ENCODE results near the gene FBXL22. TPM values are rescaled to one million over a fixed set of nuclear protein-coding genes. Genes with fewer than 3 reads are reported as not detected.
A peak's percentile ranks its signal among the peaks of the same experiment; 100 is the strongest.

FBXL22 gene
- total RNA-seq, 2 donors from 2014 or later: 12.5 to 39.6 TPM

DNA sequence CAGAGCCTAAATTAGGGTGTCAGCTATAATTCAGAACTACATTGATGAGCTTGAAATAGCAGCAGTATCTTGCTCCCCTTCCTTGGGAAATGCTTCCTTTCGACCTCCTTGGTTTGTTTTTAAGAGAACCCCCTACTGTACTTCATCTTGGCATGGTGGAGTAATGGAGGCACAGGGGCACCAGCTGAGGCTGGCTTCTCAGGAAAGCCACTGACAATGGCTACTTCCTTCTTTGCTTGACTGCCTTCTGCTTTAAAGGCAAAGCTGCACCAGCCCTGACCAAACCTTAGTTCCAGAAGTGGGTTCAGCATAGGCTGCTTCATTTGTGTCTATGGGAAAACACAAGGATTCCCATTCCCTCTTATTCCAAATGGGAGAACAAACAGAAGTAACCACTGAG lies 1.5 kb upstream of the FBXL22 start:
- peaks cover 20% of the 10 kb centered on the region for H3K4me1 ChIP-seq (replicated peaks)

DNA sequence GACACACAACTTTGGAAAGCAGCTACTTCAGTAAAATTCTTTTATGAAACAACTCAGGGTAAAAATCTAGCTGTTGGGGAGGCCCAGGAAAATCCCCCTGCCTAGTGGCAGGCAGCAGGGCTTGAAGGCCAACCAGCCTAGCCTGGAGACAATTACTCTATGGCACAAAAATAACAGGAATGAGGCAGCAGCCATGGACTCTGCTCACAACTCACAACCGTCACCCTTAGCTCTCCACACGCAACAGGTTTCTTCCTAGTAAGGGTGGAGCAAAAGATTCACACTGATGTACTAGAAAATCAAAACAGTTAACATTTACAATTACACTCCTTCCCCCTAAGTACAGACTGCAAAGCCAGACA lies 530 bp upstream of the FBXL22 start:
- H3K9me3 ChIP-seq: no peaks in the 10 kb centered on the region
- no peaks in the 10 kb centered on the region for H3K36me3 ChIP-seq
- intact Hi-C loops (cut with DNase I): loop anchor here (1.0 to 5.0 kb wide), 3 partner anchors 92 to 309 kb away; partner anchors contain the start of gene USP3
- no peak for DNase-seq (ENCODE audit: low spot score)
- H3K4me3 ChIP-seq: no peak overlapping the region
- 46% methylated on average over 2 of the region's 2 CpGs for WGBS
- peaks cover 20% of the 10 kb centered on the region for H3K4me1 ChIP-seq (replicated peaks)
- no peaks in the 10 kb centered on the region for H3K27me3 ChIP-seq (replicated peaks; ENCODE audit: insufficient read depth)
- TF ChIP-seq POLR2A (IDR thresholded peaks at IDR 0.05) (no peak), POLR2AphosphoS5 (IDR thresholded peaks at IDR 0.05) (no peak)
- H3K27ac ChIP-seq: peak overlapping the region; percentile 88 to 89

More for the DNA sequence above, 1.5 kb upstream of the FBXL22 start:
- intact Hi-C loops (cut with DNase I): loop anchor here (1.0 to 5.0 kb wide), 3 partner anchors 91 to 308 kb away; partner anchors contain the start of gene USP3
- H3K27ac ChIP-seq: peak overlapping the region; percentile 88 to 89
- H3K36me3 ChIP-seq: peaks cover 0 to 3% of the 10 kb centered on the region in 2 donors
- no peaks in the 10 kb centered on the region for H3K9me3 ChIP-seq
- TF ChIP-seq POLR2AphosphoS5 (IDR thresholded peaks at IDR 0.05): no peak
- no peak for TF ChIP-seq POLR2A (IDR thresholded peaks at IDR 0.05)
- TF ChIP-seq, protein P1, sequence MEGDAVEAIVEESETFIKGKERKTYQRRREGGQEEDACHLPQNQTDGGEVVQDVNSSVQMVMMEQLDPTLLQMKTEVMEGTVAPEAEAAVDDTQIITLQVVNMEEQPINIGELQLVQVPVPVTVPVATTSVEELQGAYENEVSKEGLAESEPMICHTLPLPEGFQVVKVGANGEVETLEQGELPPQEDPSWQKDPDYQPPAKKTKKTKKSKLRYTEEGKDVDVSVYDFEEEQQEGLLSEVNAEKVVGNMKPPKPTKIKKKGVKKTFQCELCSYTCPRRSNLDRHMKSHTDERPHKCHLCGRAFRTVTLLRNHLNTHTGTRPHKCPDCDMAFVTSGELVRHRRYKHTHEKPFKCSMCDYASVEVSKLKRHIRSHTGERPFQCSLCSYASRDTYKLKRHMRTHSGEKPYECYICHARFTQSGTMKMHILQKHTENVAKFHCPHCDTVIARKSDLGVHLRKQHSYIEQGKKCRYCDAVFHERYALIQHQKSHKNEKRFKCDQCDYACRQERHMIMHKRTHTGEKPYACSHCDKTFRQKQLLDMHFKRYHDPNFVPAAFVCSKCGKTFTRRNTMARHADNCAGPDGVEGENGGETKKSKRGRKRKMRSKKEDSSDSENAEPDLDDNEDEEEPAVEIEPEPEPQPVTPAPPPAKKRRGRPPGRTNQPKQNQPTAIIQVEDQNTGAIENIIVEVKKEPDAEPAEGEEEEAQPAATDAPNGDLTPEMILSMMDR (IDR thresholded peaks at IDR 0.05): no peak
- no peaks in the 10 kb centered on the region for H3K27me3 ChIP-seq (replicated peaks; ENCODE audit: insufficient read depth)
- H3K4me3 ChIP-seq: no peak overlapping the region
- 71% methylated on average over 1 of the region's 1 CpG for WGBS
- no peak for DNase-seq (ENCODE audit: low spot score)

DNA sequence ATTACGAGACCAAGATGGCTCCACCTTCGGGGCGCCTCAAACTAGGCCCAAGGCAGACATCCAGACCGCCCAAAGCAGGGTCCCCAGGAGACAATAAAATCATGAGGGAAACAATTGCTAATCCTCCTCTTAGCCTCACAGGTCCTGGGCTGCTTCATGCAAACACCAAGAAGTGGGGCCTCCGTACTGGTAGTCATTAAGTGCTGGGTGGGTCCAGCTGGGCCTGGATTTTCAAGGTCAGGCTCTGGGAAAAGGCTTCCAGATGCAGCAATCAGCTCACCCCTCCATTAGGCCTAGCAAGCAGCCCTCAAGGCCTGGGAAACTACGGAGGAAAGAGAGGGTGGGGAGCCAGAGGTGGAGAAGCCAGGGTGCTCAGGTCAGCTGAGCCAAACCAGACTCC lies 634 bp downstream of the FBXL22 start:
- H3K4me3 ChIP-seq: peak overlapping the region; percentile 4 to 25
- no peaks in the 10 kb centered on the region for H3K9me3 ChIP-seq
- DNase-seq (ENCODE audit: low spot score): no peak
- TF ChIP-seq, protein P1 (IDR thresholded peaks at IDR 0.05): no peak
- TF ChIP-seq POLR2A (IDR thresholded peaks at IDR 0.05): no peak
- TF ChIP-seq POLR2AphosphoS5 (IDR thresholded peaks at IDR 0.05): no peak
- peaks cover 20% of the 10 kb centered on the region for H3K4me1 ChIP-seq (replicated peaks)
- H3K27ac ChIP-seq: peak overlapping the region; percentile 88 to 89
- WGBS: 69% methylated on average over 6 of the region's 6 CpGs
- H3K27me3 ChIP-seq (replicated peaks; ENCODE audit: insufficient read depth): no peaks in the 10 kb centered on the region
- intact Hi-C loops (cut with DNase I): loop anchor here (2.0 to 5.0 kb wide), 3 partner anchors 111 to 311 kb away; no protein-coding TSS in a partner anchor
- H3K36me3 ChIP-seq: no peaks in the 10 kb centered on the region

DNA sequence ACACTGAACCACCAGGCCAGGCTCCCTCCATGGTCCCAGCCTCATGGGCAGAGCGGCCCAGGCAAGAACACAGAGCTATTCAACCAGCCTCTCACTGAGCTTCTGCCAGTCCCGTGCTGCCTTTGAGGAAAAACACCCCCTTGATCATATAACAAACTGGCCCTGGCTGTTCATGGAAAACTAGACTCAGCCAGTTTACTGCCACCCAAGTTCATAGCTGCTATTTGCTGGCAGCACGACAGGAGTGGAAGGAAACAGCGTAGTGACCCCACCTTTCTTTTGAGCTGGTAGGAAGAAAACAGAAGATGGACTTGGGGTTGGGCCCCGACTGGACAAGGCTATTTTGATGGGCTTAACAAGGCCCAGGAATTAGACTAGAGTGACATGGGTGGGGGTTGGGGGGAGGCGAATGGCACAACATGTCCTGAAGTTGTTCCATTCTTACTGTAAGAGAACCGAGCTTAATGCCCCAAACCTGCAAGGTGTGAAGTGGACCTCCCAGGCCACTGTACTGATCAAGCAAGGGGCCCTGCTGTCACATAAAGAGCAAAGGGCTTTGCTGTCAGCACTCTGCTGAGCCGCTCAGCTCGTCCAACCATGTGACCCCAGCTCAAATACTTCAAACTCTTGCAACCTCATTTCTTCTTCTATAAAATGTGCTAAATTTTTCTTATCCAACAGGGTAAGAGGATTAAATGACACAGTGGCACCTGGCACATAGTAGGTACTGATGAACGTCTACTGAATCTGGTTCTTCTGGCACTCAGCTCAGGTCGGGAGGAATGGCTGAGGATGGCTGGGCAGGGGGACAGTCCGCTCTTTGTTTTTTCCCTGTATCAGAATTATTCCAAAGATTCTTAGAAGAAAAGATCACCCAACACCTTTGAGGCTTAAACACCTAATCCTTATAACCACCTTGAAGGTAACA lies 1.6 kb downstream of the FBXL22 start:
- Histone ChIP-seq H3K9me3 (no peaks in the 10 kb centered on the region), H3K4me3 (peak overlapping the region in 1 of 2 donors; percentile 25), H3K27ac (peak overlapping the region; percentile 88 to 89), H3K4me1 (replicated peaks) (peaks cover 20% of the 10 kb centered on the region), H3K27me3 (replicated peaks; ENCODE audit: insufficient read depth) (no peaks in the 10 kb centered on the region), H3K36me3 (no peaks in the 10 kb centered on the region)
- TF ChIP-seq POLR2AphosphoS5 (IDR thresholded peaks at IDR 0.05) (peak; percentile 69), POLR2A (IDR thresholded peaks at IDR 0.05) (no peak)
- TF ChIP-seq, protein P1 (IDR thresholded peaks at IDR 0.05): no peak
- intact Hi-C loops (cut with DNase I): loop anchor here (2.0 to 5.0 kb wide), 3 partner anchors 111 to 311 kb away; no protein-coding TSS in a partner anchor
- WGBS: 42% methylated on average over 12 of the region's 12 CpGs
- peak; percentile 58 for DNase-seq (ENCODE audit: low spot score)

DNA sequence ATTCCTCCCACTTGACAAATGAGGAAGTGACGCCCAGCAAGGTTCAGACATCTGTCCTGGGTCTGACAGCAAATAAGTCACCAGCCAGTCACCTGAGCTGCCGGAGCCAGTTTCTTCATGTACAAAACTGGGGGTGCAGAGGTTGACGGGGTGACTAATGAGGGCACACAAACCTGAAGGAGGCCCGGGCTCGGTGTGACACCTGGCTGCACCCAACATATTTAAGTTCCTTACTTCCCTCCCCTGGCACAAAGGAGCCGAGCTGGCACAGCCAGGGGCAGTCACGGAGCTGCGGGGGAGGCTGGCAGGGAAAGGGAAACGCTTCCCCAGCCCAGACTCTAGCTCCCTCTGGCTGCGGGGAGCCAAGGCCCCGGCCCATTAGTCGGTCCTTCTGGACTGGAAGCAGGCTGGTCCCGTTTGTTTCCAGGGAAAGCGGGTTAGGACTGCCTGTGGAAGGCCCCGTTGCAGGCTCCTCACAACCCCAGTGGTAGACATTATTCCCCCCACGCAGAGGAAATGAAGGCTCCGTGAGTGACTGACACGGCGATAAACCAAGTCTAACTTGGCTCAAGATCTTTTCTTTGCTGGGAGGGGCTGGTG lies 2.3 kb downstream of the FBXL22 start:
- Histone ChIP-seq H3K36me3 (no peaks in the 10 kb centered on the region), H3K4me3 (peak overlapping the region; percentile 63 to 73), H3K9me3 (no peaks in the 10 kb centered on the region), H3K27me3 (replicated peaks; ENCODE audit: insufficient read depth) (no peaks in the 10 kb centered on the region), H3K4me1 (replicated peaks) (peaks cover 20% of the 10 kb centered on the region), H3K27ac (peak overlapping the region; percentile 88 to 89)
- 31% methylated on average over 19 of the region's 19 CpGs for WGBS
- TF ChIP-seq POLR2AphosphoS5 (IDR thresholded peaks at IDR 0.05) (peak; percentile 57), POLR2A (IDR thresholded peaks at IDR 0.05) (no peak)
- TF ChIP-seq, protein P1 (IDR thresholded peaks at IDR 0.05): peak; percentile 65 to 90 (median 83)
- DNase-seq (ENCODE audit: low spot score): peak; percentile 72
- intact Hi-C loops (cut with DNase I): loop anchor here (2.0 to 5.0 kb wide), 3 partner anchors 112 to 312 kb away; no protein-coding TSS in a partner anchor

Measured in prostate gland (tissue), 2 donors.